SK-N-SH (cell line): Measurements from ENCODE around the gene SGCE.

Experiments
- CTCF ChIP-seq: fragments of 200-600 bp; sonication (generic); IDR thresholded peaks from 2 replicates; pipeline ENCODE4 v1.6.1; 2017; ENCODE audit warnings: antibody characterized with exemption, mild to moderate bottlenecking, moderate library complexity
- EZH2phosphoT487 ChIP-seq: fragments of 200-600 bp; sonication (generic); IDR thresholded peaks from 2 replicates; pipeline ENCODE4 v1.6.1; 2017; ENCODE audit warnings: low read depth, mixed run types, mild to moderate bottlenecking, antibody characterized with exemption, moderate library complexity, borderline replicate concordance
- MEF2A ChIP-seq: IDR thresholded peaks from 2 replicates; pipeline ENCODE4 v1.4.0; 2012; ENCODE audit warnings: low read depth, borderline replicate concordance

DNA sequence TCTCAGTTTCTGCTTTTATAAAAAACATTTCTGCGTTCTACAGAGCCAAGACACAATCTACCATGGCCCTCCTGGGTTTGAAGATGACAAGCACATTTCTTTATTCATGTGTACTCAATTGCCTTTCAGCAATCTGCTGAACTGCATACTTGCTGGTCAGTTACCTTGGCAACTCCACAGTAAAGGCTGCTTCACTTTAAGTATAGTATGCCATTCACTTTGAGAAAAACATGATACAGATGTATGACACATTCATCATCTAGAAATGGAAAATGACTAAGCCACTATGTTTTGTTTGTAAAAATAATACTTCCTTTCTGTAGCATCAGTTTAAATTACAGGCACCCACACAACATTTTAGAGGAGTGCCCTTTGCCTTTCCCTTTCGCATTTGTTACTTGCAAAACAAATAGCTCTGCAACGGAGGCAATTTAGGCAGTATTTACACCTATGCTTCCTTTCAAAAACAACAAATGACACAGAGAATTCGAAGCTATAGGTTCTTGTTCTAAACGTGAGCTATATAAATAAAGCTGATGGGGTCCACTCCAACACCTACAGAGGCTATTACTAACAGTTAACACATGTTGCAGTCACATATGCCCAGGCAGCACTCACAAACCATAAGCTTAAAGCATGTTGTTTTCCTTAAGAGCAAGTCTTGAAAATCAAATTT is 23.5 kb downstream of the SGCE start:
- no peak for TF ChIP-seq EZH2phosphoT487
- TF ChIP-seq MEF2A = peak; percentile 100
- TF ChIP-seq CTCF = no peak
